SK-MEL-5 (cell line): ENCODE measurements around the gene TMA7B. TPM values are rescaled to one million over a fixed set of nuclear protein-coding genes. Genes with fewer than 3 reads are reported as not detected.

Source experiments
- DNase-seq: peaks from one replicate; pipeline ENCODE4 v3.0.0-alpha.2; 2016; ENCODE audit warnings: low read depth, low spot score
- in situ Hi-C: cut with HindIII; loops from 2 replicates; pipeline ENCODE4 v1.10.0; 2016; ENCODE audit warnings: low sequenced_read_pairs, high pct_unique_total_duplicates, low pct_unique_long_range_greater_than_20kb
- total RNA-seq: library from RNA; depleted of rRNA; stranded (reverse); fragments of >200 nt; shearing (Covaris generic); gene quantifications from 2 replicates; pipeline ENCODE4 v1.2.3, GENCODE V29; 2014; rRNA removed

TMA7B gene
- total RNA-seq, 1 experiment from 2014 or later, result 0.08 TPM

GRCh38 chr22:40004836-40005235 lies 44.6 kb downstream of the TMA7B start:
- DNase-seq, result no peak
- in situ Hi-C loops, result loop anchor here (25.0 kb wide), 1 partner anchor 443 kb away; the partner anchor contains the start of gene CACNA1I

GRCh38 chr22:40006641-40007040 lies 46.4 kb downstream of the TMA7B start:
- no peak for DNase-seq
- in situ Hi-C loops, result loop anchor here (25.0 kb wide), 1 partner anchor 444 kb away; the partner anchor contains the start of gene CACNA1I

- in situ Hi-C loops, result loop anchor here (25.0 kb wide), 1 partner anchor 446 kb away; the partner anchor contains the start of gene CACNA1I
- no peak for DNase-seq
Measured at GRCh38 chr22:40007853-40008710, 47.9 kb downstream of the TMA7B start.

GRCh38 chr22:40008726-40009291 lies 48.6 kb downstream of the TMA7B start:
- in situ Hi-C loops, result loop anchor here (25.0 kb wide), 1 partner anchor 447 kb away; the partner anchor contains the start of gene CACNA1I
- DNase-seq, result no peak

GRCh38 chr22:40009292-40009774 lies 49.1 kb downstream of the TMA7B start:
- no peak for DNase-seq
- in situ Hi-C loops, result loop anchor here (25.0 kb wide), 1 partner anchor 447 kb away; the partner anchor contains the start of gene CACNA1I

GRCh38 chr22:40009951-40010671 lies 49.9 kb downstream of the TMA7B start:
- in situ Hi-C loops, result loop anchor here (25.0 kb wide), 1 partner anchor 448 kb away; the partner anchor contains the start of gene CACNA1I
- no peak for DNase-seq

GRCh38 chr22:40010746-40011145 lies 50.5 kb downstream of the TMA7B start:
- in situ Hi-C loops, result loop anchor here (25.0 kb wide), 1 partner anchor 448 kb away; the partner anchor contains the start of gene CACNA1I
- no peak for DNase-seq

Other genes with a start within 250 kb of the TMA7B start
- gene ENTHD1, start 66.6 kb upstream of the TMA7B start, total RNA-seq, result 41.5 and 41.9 TPM in 2 replicates
- gene GRAP2, start 59.3 kb upstream of the TMA7B start, total RNA-seq, result 0.67 and 2.2 TPM in 2 replicates
- not detected in 2 replicates for gene FAM83F, start 34.6 kb downstream of the TMA7B start, total RNA-seq
- gene TNRC6B, start 217.5 kb downstream of the TMA7B start, total RNA-seq, result 27.2 and 27.9 TPM in 2 replicates